ENCODE results near the gene SNORC. TPM values are rescaled to one million over a fixed set of nuclear protein-coding genes. Genes with fewer than 3 reads are reported as not detected.

The SNORC gene
- total and polyA plus RNA-seq, 5 donors from 2014 or later: 0.10 to 1.3 (median 0.15) TPM; not detected in 2

DNA sequence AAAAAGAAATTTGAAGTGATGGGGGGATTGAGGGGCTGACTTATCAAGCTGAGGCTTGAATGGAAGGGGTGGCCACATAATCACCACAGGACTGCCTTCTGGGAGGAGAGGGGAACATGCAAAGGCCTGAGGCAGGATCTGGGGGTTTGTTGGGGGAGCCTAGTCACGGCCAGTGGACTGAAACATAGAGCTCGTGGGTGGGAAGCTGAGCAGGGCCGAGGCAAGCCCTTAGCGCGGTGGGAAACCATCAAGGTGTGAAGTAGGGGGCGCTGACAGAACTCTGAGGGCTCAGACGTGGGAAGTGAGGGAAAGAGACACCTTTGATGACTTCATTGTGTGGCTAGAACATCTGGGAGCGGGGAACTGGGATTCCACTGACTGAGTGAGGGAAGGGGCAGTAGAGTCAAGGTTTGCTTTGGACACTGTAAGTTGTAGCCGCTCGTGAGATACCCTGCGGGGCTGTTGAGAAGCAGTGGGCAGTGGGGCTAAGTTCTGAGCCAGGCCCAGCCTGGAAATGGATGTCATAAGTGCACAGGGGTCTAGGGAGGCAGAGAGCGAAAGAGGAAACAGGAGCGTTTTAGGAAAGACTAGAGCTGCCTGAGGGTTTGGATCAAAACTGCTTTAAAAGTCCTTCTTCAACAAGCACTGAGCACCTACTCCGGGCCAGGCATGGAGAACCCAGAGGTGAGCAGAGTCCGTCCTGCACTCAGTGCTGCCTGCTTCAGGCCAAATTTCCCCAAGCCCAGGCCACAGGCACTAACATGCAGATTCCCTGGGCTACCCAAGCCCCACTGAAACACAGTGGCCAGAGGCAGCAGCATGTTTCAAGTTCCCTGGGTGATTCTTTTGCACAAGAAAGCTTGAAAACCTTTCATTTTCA is 686 bp upstream of the SNORC start:
- peaks cover 7% of the 10 kb centered on the region for H3K27me3 Mint-ChIP-seq
- peaks cover 6% of the 10 kb centered on the region for H3K36me3 Mint-ChIP-seq
- ATAC-seq (ENCODE audit: low read depth in 2 of 2) (no peak), DNase-seq (no peak)
- no peaks in the 10 kb centered on the region for H3K36me3 ChIP-seq (ENCODE audit: control insufficient read depth, insufficient read depth, low read length)
- peak overlapping the region in 1 of 3 donors; percentile 52 for H3K27ac Mint-ChIP-seq
- H3K4me3 ChIP-seq (ENCODE audit: low read depth, low read length): no peak overlapping the region
- no peak overlapping the region for H3K27ac ChIP-seq (ENCODE audit: insufficient read depth, low read length, poor library complexity, severe bottlenecking)
- no peaks in the 10 kb centered on the region for H3K4me1 ChIP-seq (ENCODE audit: control insufficient read depth, insufficient read depth, low read length, poor library complexity, severe bottlenecking)
- no peaks in the 10 kb centered on the region for H3K27me3 ChIP-seq (ENCODE audit: control insufficient read depth, insufficient read depth, low read length)
- H3K9me3 ChIP-seq (ENCODE audit: control insufficient read depth in 2 of 2, low read length in 2 of 2): no peaks in the 10 kb centered on the region
- no peaks in the 10 kb centered on the region for H3K4me1 Mint-ChIP-seq
- H3K4me3 Mint-ChIP-seq: peak overlapping the region in 1 of 4 donors; percentile 13
- H3K9me3 Mint-ChIP-seq: no peaks in the 10 kb centered on the region

DNA sequence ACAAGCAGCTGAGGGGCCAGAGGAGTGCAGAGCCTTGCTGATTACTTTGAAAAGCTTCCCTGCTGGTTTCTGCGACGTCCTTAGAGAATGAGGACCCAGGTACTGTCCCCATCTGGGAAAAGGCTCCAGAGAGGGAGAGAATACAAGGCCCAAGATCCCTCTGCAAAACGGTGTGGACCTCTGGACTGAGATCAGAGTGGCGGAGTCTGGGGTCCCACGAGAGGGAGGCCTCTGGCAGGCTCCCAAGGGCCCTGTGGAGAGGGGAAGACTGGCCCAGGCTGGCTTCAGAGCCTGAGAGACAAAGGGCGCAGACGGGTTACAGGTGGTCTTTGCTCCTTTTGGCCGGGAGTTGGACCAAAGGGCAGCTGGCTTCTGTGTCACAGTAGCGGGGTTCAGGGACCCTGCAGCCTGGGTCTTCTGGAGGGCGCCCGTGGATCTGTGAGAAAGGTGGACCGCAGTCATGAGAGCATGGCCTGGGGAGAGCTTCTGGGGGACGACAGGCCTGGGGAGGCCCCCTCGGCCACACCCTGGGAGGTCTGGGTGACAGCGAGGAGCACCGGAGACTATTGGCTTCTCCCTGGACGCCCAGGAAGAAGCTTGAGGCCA is 805 bp downstream of the SNORC start:
- Histone ChIP-seq H3K27me3 (ENCODE audit: control insufficient read depth, insufficient read depth, low read length) (peaks cover 4% of the 10 kb centered on the region), H3K36me3 (ENCODE audit: control insufficient read depth, insufficient read depth, low read length) (no peaks in the 10 kb centered on the region), H3K4me1 (ENCODE audit: control insufficient read depth, insufficient read depth, low read length, poor library complexity, severe bottlenecking) (peaks cover 7% of the 10 kb centered on the region), H3K9me3 (ENCODE audit: control insufficient read depth in 2 of 2, low read length in 2 of 2) (no peaks in the 10 kb centered on the region), H3K27ac (ENCODE audit: insufficient read depth, low read length, poor library complexity, severe bottlenecking) (no peak overlapping the region), H3K4me3 (ENCODE audit: low read depth, low read length) (no peak overlapping the region)
- no peak overlapping the region for H3K4me3 Mint-ChIP-seq
- H3K27ac Mint-ChIP-seq: no peak overlapping the region
- H3K4me1 Mint-ChIP-seq: peaks cover 0 to 7% (median 0%) of the 10 kb centered on the region in 4 donors
- DNase-seq (no peak), ATAC-seq (ENCODE audit: low read depth in 2 of 2) (no peak)
- peaks cover 3% of the 10 kb centered on the region for H3K36me3 Mint-ChIP-seq
- H3K27me3 Mint-ChIP-seq: peaks cover 16% of the 10 kb centered on the region
- no peaks in the 10 kb centered on the region for H3K9me3 Mint-ChIP-seq

GRCh38 chr2:232871418-232871834 is 1.4 kb downstream of the SNORC start:
- H3K27me3 ChIP-seq (ENCODE audit: control insufficient read depth, insufficient read depth, low read length): peaks cover 4% of the 10 kb centered on the region
- ATAC-seq (ENCODE audit: low read depth in 2 of 2) (no peak), DNase-seq (no peak)
- H3K36me3 Mint-ChIP-seq: no peaks in the 10 kb centered on the region
- H3K27me3 Mint-ChIP-seq: peaks cover 16% of the 10 kb centered on the region
- no peaks in the 10 kb centered on the region for H3K9me3 Mint-ChIP-seq
- no peak overlapping the region for H3K4me3 Mint-ChIP-seq
- H3K4me1 Mint-ChIP-seq: peaks cover 0 to 7% (median 0%) of the 10 kb centered on the region in 4 donors
- H3K4me1 ChIP-seq (ENCODE audit: control insufficient read depth, insufficient read depth, low read length, poor library complexity, severe bottlenecking): peaks cover 7% of the 10 kb centered on the region
- no peaks in the 10 kb centered on the region for H3K36me3 ChIP-seq (ENCODE audit: control insufficient read depth, insufficient read depth, low read length)
- H3K9me3 ChIP-seq (ENCODE audit: control insufficient read depth in 2 of 2, low read length in 2 of 2): no peaks in the 10 kb centered on the region
- H3K27ac ChIP-seq (ENCODE audit: insufficient read depth, low read length, poor library complexity, severe bottlenecking): no peak overlapping the region
- H3K27ac Mint-ChIP-seq: no peak overlapping the region
- H3K4me3 ChIP-seq (ENCODE audit: low read depth, low read length): no peak overlapping the region

DNA sequence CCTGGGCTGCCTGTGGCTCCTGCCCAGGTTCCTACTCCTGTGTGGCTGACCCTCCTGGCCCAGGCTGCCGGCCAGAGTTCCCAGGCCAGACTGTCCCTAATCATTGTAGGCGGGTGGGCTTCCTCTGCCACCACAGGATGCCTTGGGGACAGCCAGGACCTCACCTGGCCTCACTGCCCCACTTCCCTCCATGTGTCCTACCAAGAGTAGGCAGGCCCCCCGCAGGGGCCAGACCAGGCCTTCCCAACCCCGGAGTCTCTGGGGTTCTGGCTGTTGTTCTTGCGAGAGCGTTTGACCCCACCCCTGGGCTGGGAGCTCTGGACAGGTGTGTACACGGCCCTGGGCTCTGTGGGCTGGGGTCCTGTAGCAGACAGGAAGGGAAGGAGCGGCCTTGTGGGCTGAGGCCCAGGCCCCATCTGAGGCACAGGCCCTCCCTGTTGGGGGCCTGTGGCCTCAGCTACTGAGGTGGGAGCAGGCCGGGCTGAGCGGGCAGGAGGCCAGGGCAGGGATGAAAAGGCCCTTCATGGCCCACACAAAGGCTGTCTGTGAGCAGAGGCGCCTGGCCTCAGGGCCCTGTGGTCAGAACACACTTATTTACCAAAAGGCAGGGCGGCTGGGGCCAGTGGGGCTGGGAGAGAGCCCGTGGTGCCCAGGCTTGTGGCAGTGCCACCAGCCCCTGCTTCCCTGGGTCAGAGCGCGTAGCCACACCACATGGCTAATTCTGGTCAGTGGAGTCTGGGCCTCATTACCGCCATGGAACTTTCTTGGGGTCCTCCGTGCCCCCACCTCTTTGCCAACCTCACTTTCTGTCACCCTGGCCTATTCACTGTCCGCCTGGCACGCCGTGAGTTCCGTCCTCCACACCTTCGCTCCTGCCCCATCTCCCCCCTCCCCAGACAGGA is 2.0 kb downstream of the SNORC start:
- H3K27ac ChIP-seq (ENCODE audit: insufficient read depth, low read length, poor library complexity, severe bottlenecking): no peak overlapping the region
- Mint-ChIP-seq H3K36me3 (no peaks in the 10 kb centered on the region), H3K9me3 (no peaks in the 10 kb centered on the region), H3K4me3 (no peak overlapping the region), H3K27me3 (peaks cover 16% of the 10 kb centered on the region), H3K27ac (no peak overlapping the region), H3K4me1 (peaks cover 0 to 7% (median 0%) of the 10 kb centered on the region in 4 donors)
- no peaks in the 10 kb centered on the region for H3K9me3 ChIP-seq (ENCODE audit: control insufficient read depth in 2 of 2, low read length in 2 of 2)
- ATAC-seq (ENCODE audit: low read depth in 2 of 2) (no peak), DNase-seq (no peak)
- peaks cover 4% of the 10 kb centered on the region for H3K27me3 ChIP-seq (ENCODE audit: control insufficient read depth, insufficient read depth, low read length)
- H3K4me1 ChIP-seq (ENCODE audit: control insufficient read depth, insufficient read depth, low read length, poor library complexity, severe bottlenecking): peaks cover 7% of the 10 kb centered on the region
- no peak overlapping the region for H3K4me3 ChIP-seq (ENCODE audit: low read depth, low read length)
- H3K36me3 ChIP-seq (ENCODE audit: control insufficient read depth, insufficient read depth, low read length): no peaks in the 10 kb centered on the region

DNA sequence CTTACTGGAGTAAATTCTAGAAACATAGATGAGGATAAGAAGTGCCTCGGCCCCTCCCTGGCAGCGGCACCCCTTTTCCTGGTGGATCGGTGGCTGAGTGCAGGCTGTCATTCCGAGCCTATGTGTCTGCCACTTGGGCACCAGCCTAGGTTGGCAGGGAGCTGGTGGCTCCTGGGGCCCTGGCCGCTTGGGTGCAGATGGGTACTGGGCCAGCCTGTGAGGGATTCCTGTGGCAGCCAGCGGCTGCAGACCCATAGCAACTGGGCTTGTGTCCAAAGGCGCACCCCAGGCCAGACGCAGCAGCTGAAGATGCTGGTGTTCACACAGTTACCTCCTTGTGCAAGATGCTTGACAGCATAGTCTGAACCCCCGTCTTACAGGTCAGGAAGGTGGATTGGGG is 2.8 kb downstream of the SNORC start:
- Mint-ChIP-seq H3K9me3 (no peaks in the 10 kb centered on the region), H3K27ac (no peak overlapping the region), H3K36me3 (no peaks in the 10 kb centered on the region), H3K4me3 (no peak overlapping the region), H3K27me3 (peaks cover 20% of the 10 kb centered on the region), H3K4me1 (peaks cover 0 to 7% (median 0%) of the 10 kb centered on the region in 4 donors)
- H3K27me3 ChIP-seq (ENCODE audit: control insufficient read depth, insufficient read depth, low read length): peaks cover 4% of the 10 kb centered on the region
- H3K4me1 ChIP-seq (ENCODE audit: control insufficient read depth, insufficient read depth, low read length, poor library complexity, severe bottlenecking): peaks cover 7% of the 10 kb centered on the region
- H3K27ac ChIP-seq (ENCODE audit: insufficient read depth, low read length, poor library complexity, severe bottlenecking): no peak overlapping the region
- no peak for ATAC-seq (ENCODE audit: low read depth in 2 of 2)
- H3K4me3 ChIP-seq (ENCODE audit: low read depth, low read length): no peak overlapping the region
- no peaks in the 10 kb centered on the region for H3K9me3 ChIP-seq (ENCODE audit: control insufficient read depth in 2 of 2, low read length in 2 of 2)
- no peaks in the 10 kb centered on the region for H3K36me3 ChIP-seq (ENCODE audit: control insufficient read depth, insufficient read depth, low read length)
- DNase-seq: no peak

GRCh38 chr2:232873292-232873908 is 3.3 kb downstream of the SNORC start:
- H3K4me1 Mint-ChIP-seq: peaks cover 0 to 7% (median 0%) of the 10 kb centered on the region in 4 donors
- no peak for DNase-seq
- Histone ChIP-seq H3K27me3 (ENCODE audit: control insufficient read depth, insufficient read depth, low read length) (peaks cover 4% of the 10 kb centered on the region), H3K27ac (ENCODE audit: insufficient read depth, low read length, poor library complexity, severe bottlenecking) (no peak overlapping the region), H3K9me3 (ENCODE audit: control insufficient read depth in 2 of 2, low read length in 2 of 2) (no peaks in the 10 kb centered on the region), H3K36me3 (ENCODE audit: control insufficient read depth, insufficient read depth, low read length) (no peaks in the 10 kb centered on the region), H3K4me1 (ENCODE audit: control insufficient read depth, insufficient read depth, low read length, poor library complexity, severe bottlenecking) (peaks cover 7% of the 10 kb centered on the region), H3K4me3 (ENCODE audit: low read depth, low read length) (no peak overlapping the region)
- H3K27ac Mint-ChIP-seq: no peak overlapping the region
- no peaks in the 10 kb centered on the region for H3K9me3 Mint-ChIP-seq
- H3K4me3 Mint-ChIP-seq: no peak overlapping the region
- no peak for ATAC-seq (ENCODE audit: low read depth in 2 of 2)
- H3K27me3 Mint-ChIP-seq: peaks cover 23% of the 10 kb centered on the region
- no peaks in the 10 kb centered on the region for H3K36me3 Mint-ChIP-seq

DNA sequence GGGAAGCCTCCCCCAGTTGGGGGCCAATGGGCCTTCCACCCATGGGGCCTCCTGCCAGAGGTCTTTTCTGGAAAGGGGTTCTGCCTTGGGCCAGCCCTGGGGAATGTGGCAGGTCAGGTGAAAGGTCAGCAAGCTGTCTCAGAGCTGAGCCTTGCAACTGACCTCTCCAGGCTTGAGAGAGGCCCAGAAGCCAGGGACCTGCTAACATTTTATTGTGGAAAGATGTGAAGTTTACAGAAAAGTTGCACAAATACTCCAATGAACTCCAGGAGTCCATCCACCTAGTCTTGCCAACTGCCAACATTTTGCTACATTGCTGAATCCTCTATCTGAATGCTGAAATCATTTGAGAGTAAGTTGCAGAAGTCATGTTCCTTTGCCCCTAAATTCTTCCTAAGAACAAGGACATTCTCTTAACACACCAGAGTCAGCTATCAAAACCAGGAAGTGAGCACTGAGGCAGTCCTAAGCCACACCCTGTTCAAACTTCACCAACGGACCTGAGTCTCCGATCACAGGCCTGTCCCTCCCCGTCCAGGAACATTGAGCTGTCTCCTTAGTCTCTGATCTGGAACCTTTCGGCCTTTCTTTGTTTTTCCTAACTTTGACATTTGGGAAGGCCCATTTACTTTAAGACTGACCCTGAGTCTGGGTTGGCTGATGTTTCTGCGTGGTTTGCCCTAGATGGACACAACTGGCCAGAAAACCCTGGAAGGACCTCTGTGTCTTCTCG is 4.0 kb downstream of the SNORC start:
- Mint-ChIP-seq H3K27ac (no peak overlapping the region), H3K9me3 (no peaks in the 10 kb centered on the region), H3K4me3 (peak overlapping the region in 2 of 4 donors; percentile 13 to 44), H3K27me3 (peaks cover 26% of the 10 kb centered on the region), H3K36me3 (no peaks in the 10 kb centered on the region), H3K4me1 (peaks cover 0 to 7% (median 0%) of the 10 kb centered on the region in 4 donors)
- Histone ChIP-seq H3K27me3 (ENCODE audit: control insufficient read depth, insufficient read depth, low read length) (peaks cover 4% of the 10 kb centered on the region), H3K36me3 (ENCODE audit: control insufficient read depth, insufficient read depth, low read length) (no peaks in the 10 kb centered on the region), H3K27ac (ENCODE audit: insufficient read depth, low read length, poor library complexity, severe bottlenecking) (no peak overlapping the region), H3K9me3 (ENCODE audit: control insufficient read depth in 2 of 2, low read length in 2 of 2) (no peaks in the 10 kb centered on the region), H3K4me3 (ENCODE audit: low read depth, low read length) (no peak overlapping the region), H3K4me1 (ENCODE audit: control insufficient read depth, insufficient read depth, low read length, poor library complexity, severe bottlenecking) (peaks cover 7% of the 10 kb centered on the region)
- no peak for ATAC-seq (ENCODE audit: low read depth in 2 of 2)
- no peak for DNase-seq
